Activated naive CD4-positive, alpha-beta T cell treated with anti-CD3 and anti-CD28 coated beads for 36 hours (primary cell): ENCODE measurements around the gene TVP23A. TPM values are rescaled to one million over a fixed set of nuclear protein-coding genes. Genes with fewer than 3 reads are reported as not detected.

Source experiments
- CTCF ChIA-PET: fragments of 350-600 bp; sonication (Branson Sonifier 250); formaldehyde crosslinking; loops from one replicate; lab custom pipeline; 2021; ENCODE audit warnings: antibody characterized with exemption; lab: Charles Lee
- DNase-seq: peaks from one replicate; pipeline ENCODE4 v3.0.0-alpha.2; 2020
- H3K27ac Mint-ChIP-seq: one replicate; pipeline ENCODE4 v1.8.0; 2021; ENCODE audit warnings: mild to moderate bottlenecking, mixed read lengths
- H3K27me3 Mint-ChIP-seq: one replicate; pipeline ENCODE4 v1.8.0; 2021; ENCODE audit warnings: low read depth, mixed read lengths
- H3K36me3 Mint-ChIP-seq: one replicate; pipeline ENCODE4 v1.8.0; 2021; ENCODE audit warnings: low read depth, mixed read lengths
- H3K4me1 Mint-ChIP-seq: one replicate; pipeline ENCODE4 v1.8.0; 2021; ENCODE audit warnings: low read depth, mixed read lengths
- H3K4me3 Mint-ChIP-seq: one replicate; pipeline ENCODE4 v1.8.0; 2021; ENCODE audit warnings: mild to moderate bottlenecking, moderate library complexity, mixed read lengths
- H3K9me3 Mint-ChIP-seq: one replicate; pipeline ENCODE4 v1.8.0; 2021; ENCODE audit warnings: mixed read lengths
- intact Hi-C: fragments of 100-400 bp; cut with micrococcal nuclease; formaldehyde crosslinking; loops from one replicate; pipeline ENCODE4 v1.15.1; 2023
- total RNA-seq, 2 experiments: library from RNA; stranded (reverse); gene quantifications; one replicate each; pipeline ENCODE4 v1.2.3, GENCODE V29; 2021

The TVP23A gene
- not detected for total RNA-seq

- CTCF ChIA-PET: no interaction called here
- Mint-ChIP-seq H3K36me3 (no peaks in the 10 kb centered on the region), H3K4me3 (no peak within 1 kb of the TSS), H3K27me3 (peaks cover 5% of the 10 kb centered on the region), H3K27ac (no peak within 1 kb of the TSS), H3K9me3 (no peaks in the 10 kb centered on the region), H3K4me1 (no peaks in the 10 kb centered on the region)
- no peak for DNase-seq
- intact Hi-C loops: no loop called here
These were observed at the start of gene TVP23A for GRCh38 chr16:10817963-10818941. TVP23A (minus strand) TSS chr16:10818794; CDS start chr16:10818493, 301 bp downstream.

GRCh38 chr16:10868104-10868595 is 49.6 kb upstream of the TVP23A start:
- Mint-ChIP-seq H3K36me3 (no peaks in the 10 kb centered on the region), H3K27me3 (peaks cover 23% of the 10 kb centered on the region), H3K4me3 (no peak overlapping the region), H3K9me3 (no peaks in the 10 kb centered on the region), H3K27ac (no peak overlapping the region), H3K4me1 (peaks cover 36% of the 10 kb centered on the region)
- CTCF ChIA-PET: no interaction called here
- intact Hi-C loops: no loop called here
- DNase-seq: no peak

- no peaks in the 10 kb centered on the region for H3K9me3 Mint-ChIP-seq
These were observed 48.6 kb upstream of the TVP23A start for GRCh38 chr16:10867199-10867598.

GRCh38 chr16:10865991-10866966 is 47.7 kb upstream of the TVP23A start:
- H3K4me1 Mint-ChIP-seq: peaks cover 26% of the 10 kb centered on the region

More at GRCh38 chr16:10867199-10867598, 48.6 kb upstream of the TVP23A start:
- CTCF ChIA-PET: no interaction called here
- intact Hi-C loops: no loop called here
- Mint-ChIP-seq H3K27ac (no peak overlapping the region), H3K4me1 (peaks cover 33% of the 10 kb centered on the region), H3K4me3 (no peak overlapping the region), H3K36me3 (no peaks in the 10 kb centered on the region), H3K27me3 (peaks cover 21% of the 10 kb centered on the region)
- no peak for DNase-seq

GRCh38 chr16:10862438-10862837 is 43.8 kb upstream of the TVP23A start:
- no peak for DNase-seq
- intact Hi-C loops: no loop called here
- Mint-ChIP-seq H3K9me3 (no peaks in the 10 kb centered on the region), H3K4me3 (no peak overlapping the region), H3K36me3 (no peaks in the 10 kb centered on the region), H3K27me3 (peaks cover 12% of the 10 kb centered on the region), H3K27ac (no peak overlapping the region), H3K4me1 (no peaks in the 10 kb centered on the region)
- CTCF ChIA-PET: no interaction called here

More at GRCh38 chr16:10865991-10866966, 47.7 kb upstream of the TVP23A start:
- intact Hi-C loops: no loop called here
- CTCF ChIA-PET: interaction anchor here (1.5 kb wide), 1 partner anchor 15 kb away, joined by 3 read pairs; no protein-coding TSS in a partner anchor
- H3K4me3 Mint-ChIP-seq: no peak overlapping the region
- H3K27me3 Mint-ChIP-seq: peaks cover 21% of the 10 kb centered on the region
- no peaks in the 10 kb centered on the region for H3K9me3 Mint-ChIP-seq
- no peak overlapping the region for H3K27ac Mint-ChIP-seq
- DNase-seq: no peak
- H3K36me3 Mint-ChIP-seq: no peaks in the 10 kb centered on the region

- CTCF ChIA-PET: interaction anchor here (0.6 kb wide), 1 partner anchor 345 kb away, joined by 4 read pairs; no protein-coding TSS in a partner anchor
- DNase-seq: no peak
- H3K9me3 Mint-ChIP-seq: no peaks in the 10 kb centered on the region
- H3K4me1 Mint-ChIP-seq: no peaks in the 10 kb centered on the region
- no peaks in the 10 kb centered on the region for H3K36me3 Mint-ChIP-seq
- intact Hi-C loops: no loop called here
- H3K27me3 Mint-ChIP-seq: peaks cover 9% of the 10 kb centered on the region
- H3K4me3 Mint-ChIP-seq: no peak overlapping the region
- no peak overlapping the region for H3K27ac Mint-ChIP-seq
These were observed 41.1 kb upstream of the TVP23A start for GRCh38 chr16:10859658-10860057.

GRCh38 chr16:10859020-10859419 is 40.4 kb upstream of the TVP23A start:
- Mint-ChIP-seq H3K4me1 (no peaks in the 10 kb centered on the region), H3K4me3 (no peak overlapping the region), H3K9me3 (no peaks in the 10 kb centered on the region), H3K27ac (no peak overlapping the region), H3K36me3 (no peaks in the 10 kb centered on the region), H3K27me3 (peaks cover 9% of the 10 kb centered on the region)
- CTCF ChIA-PET: no interaction called here
- intact Hi-C loops: no loop called here
- no peak for DNase-seq

GRCh38 chr16:10858203-10858602 is 39.6 kb upstream of the TVP23A start:
- no peak overlapping the region for H3K4me3 Mint-ChIP-seq
- intact Hi-C loops: no loop called here
- no peaks in the 10 kb centered on the region for H3K4me1 Mint-ChIP-seq
- H3K27ac Mint-ChIP-seq: no peak overlapping the region
- no peaks in the 10 kb centered on the region for H3K9me3 Mint-ChIP-seq
- peaks cover 5% of the 10 kb centered on the region for H3K27me3 Mint-ChIP-seq
- no peaks in the 10 kb centered on the region for H3K36me3 Mint-ChIP-seq
- CTCF ChIA-PET: no interaction called here
- DNase-seq: no peak

- H3K27me3 Mint-ChIP-seq: no peaks in the 10 kb centered on the region
- H3K4me3 Mint-ChIP-seq: no peak overlapping the region
- CTCF ChIA-PET: no interaction called here
- no peaks in the 10 kb centered on the region for H3K36me3 Mint-ChIP-seq
- no peaks in the 10 kb centered on the region for H3K9me3 Mint-ChIP-seq
- intact Hi-C loops: no loop called here
- no peak overlapping the region for H3K27ac Mint-ChIP-seq
- H3K4me1 Mint-ChIP-seq: peaks cover 8% of the 10 kb centered on the region
- DNase-seq: no peak
These were observed 37.4 kb upstream of the TVP23A start for GRCh38 chr16:10856042-10856441.

GRCh38 chr16:10852948-10853347 is 34.4 kb upstream of the TVP23A start:
- CTCF ChIA-PET: no interaction called here
- Mint-ChIP-seq H3K27me3 (no peaks in the 10 kb centered on the region), H3K27ac (no peak overlapping the region), H3K9me3 (no peaks in the 10 kb centered on the region), H3K36me3 (no peaks in the 10 kb centered on the region), H3K4me1 (peaks cover 8% of the 10 kb centered on the region), H3K4me3 (no peak overlapping the region)
- no peak for DNase-seq
- intact Hi-C loops: no loop called here

GRCh38 chr16:10852286-10852685 is 33.7 kb upstream of the TVP23A start:
- H3K4me1 Mint-ChIP-seq: peaks cover 8% of the 10 kb centered on the region
- no peak for DNase-seq
- no peak overlapping the region for H3K4me3 Mint-ChIP-seq
- CTCF ChIA-PET: no interaction called here
- no peak overlapping the region for H3K27ac Mint-ChIP-seq
- H3K27me3 Mint-ChIP-seq: peaks cover 2% of the 10 kb centered on the region
- intact Hi-C loops: no loop called here
- H3K36me3 Mint-ChIP-seq: no peaks in the 10 kb centered on the region
- no peaks in the 10 kb centered on the region for H3K9me3 Mint-ChIP-seq

- Mint-ChIP-seq H3K27me3 (peaks cover 9% of the 10 kb centered on the region), H3K4me1 (peaks cover 8% of the 10 kb centered on the region), H3K27ac (no peak overlapping the region), H3K9me3 (no peaks in the 10 kb centered on the region), H3K36me3 (no peaks in the 10 kb centered on the region), H3K4me3 (no peak overlapping the region)
- CTCF ChIA-PET: no interaction called here
- intact Hi-C loops: no loop called here
- no peak for DNase-seq
These were observed 32.9 kb upstream of the TVP23A start for GRCh38 chr16:10851512-10851911.
